GM21717 (cell line): ENCODE results near the gene PPP3CA.

ENCODE experiments used
- ATAC-seq: cut with Tn5 transposase; IDR thresholded peaks from one replicate; pipeline ENCODE4 v1.9.1; 2021; ENCODE audit warnings: mild to moderate bottlenecking, moderate library complexity; ENCODE audit not compliant: unreplicated experiment

The PPP3CA gene

DNA sequence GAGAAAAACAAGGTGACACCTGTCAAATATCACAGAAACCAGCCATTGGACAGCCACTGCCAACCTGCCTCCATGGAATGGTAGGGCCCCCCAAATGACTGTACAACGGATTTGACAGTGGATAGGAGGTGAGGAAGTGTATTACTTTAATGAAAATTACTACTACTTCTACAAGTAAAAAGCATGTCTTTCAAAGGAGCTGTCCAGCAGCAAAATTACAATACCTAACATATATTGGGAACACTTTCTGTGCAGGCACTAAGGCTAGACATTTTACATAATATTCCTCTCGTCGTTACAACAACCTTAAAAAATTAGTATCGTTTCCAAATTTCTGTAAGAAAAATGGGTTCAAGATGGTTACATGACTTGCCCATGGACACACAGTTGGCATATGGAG lies 14.9 kb downstream of the PPP3CA start:
- ATAC-seq: no peak

DNA sequence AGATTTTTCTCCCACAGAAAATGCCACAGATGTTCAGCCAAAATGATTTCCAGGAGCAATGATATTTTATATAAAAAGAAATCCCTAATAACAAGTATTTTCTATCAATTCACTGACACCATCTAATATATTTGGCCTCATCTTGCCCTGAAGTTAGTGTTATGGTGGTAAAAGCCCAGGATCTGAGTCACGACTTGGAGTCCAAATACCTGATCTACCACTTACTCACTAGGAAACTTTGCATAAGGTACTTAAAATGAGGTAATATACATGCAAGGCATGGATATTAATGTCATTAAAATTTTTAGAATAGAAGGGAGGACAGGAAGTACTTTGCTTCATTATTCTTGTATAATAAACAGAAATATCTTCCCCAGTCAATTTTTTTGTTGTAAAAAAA lies 16.3 kb downstream of the PPP3CA start:
- no peak for ATAC-seq

DNA sequence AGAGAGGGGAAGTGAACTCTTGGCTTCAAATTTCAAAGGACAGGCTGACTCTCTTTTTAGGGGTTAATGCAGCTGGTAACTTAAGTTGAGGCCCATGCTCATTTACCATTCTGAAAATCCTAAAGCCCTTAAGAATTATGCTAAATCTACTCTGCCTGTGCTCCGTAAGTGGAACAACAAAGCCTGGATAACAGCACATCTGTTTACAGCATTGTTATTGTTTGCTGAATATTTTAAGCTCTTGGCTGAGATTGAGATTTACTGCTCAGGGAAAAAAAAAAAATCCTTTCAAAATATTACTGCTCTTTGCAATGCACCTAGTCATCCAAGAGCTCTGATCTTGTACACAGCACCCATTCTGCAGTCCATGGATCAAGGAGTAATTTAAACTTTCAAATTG lies 17.7 kb downstream of the PPP3CA start:
- ATAC-seq: no peak

DNA sequence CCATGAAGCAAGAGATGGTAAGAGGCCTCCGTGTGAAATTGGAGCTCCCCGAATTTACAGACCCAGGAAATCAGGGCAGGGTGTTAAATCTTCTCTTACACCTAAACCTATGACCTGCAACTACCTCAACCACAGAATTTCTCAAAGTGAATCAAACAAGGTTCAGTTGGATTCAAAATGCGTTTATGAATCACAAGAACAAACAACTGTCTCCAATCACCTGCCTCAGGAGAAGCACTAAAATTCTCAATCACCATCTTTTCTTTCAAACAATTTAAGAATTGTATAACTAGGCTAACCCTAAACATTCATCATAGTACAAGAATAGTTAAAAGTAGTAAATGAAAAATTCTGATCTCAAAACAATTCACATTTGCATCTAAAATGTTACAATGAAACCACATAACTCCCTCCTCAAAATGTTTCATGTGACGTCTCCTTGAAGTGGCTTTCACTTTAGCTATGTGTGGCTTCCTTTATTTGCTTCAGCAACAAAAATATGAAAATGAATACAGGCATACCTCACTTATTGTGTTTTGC lies 19.2 kb downstream of the PPP3CA start:
- ATAC-seq: peak; percentile 90

DNA sequence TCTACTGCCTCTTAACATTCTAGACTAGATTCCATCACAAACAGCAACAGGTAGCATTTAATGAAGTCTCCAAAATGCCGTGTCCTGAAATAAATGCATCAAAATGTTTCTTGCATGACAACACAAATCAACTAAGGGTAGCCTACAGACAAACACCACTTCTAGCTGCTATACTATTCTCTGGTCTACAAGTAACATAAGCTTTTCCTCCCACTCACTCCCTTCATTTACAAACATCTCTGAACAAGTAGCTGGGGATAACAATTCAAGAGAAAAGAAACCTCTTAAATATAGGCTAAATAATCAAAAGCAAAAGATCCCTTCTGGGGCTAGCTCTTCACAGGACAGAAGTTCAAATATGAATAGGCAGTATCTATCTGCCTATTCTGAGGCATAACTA lies 20.8 kb downstream of the PPP3CA start:
- no peak for ATAC-seq

DNA sequence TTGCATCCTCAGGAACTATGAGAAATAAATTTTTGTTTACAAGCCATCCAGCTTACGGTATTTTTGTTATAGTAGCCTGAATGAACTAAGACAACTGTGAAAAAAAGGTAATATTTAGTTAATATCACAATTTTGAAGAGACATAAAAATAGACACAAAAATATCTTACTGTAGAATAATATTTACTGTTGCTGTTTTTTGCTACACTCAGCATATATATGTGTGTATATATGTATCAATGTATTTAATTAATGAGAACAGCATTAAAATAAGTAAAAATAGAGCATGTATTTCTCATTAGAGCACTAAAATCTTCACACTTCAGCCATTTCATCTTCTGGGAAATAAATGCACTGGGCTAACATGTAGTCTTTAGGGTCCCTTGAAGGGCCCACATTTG lies 24.6 kb downstream of the PPP3CA start:
- ATAC-seq: no peak

DNA sequence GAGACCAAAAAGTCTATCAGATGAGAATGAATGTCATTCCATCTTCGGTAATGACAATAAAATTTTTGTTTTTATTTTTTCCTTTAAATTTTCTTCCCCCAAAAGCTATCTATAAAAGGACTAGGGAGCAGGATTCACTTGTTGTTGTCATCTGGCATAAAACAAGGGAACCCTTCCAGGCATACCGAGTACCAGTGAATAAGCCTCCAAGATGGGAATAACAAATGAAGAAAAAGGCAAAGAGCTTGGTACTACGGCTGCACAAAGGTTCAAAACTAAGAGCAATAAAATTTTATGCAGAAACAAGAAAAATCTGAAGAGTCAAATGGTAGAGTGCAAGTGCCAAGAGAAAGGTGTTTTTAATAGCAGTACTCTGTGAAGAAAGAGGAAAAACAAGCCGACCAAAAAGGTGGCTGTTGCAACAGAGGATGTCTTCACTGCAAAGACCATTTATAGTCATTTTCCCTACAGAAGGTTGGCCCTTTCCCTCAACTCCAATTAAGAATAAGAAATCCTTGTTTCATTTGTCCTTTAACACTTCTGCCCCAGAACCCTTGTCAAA lies 25.8 kb downstream of the PPP3CA start:
- no peak for ATAC-seq

DNA sequence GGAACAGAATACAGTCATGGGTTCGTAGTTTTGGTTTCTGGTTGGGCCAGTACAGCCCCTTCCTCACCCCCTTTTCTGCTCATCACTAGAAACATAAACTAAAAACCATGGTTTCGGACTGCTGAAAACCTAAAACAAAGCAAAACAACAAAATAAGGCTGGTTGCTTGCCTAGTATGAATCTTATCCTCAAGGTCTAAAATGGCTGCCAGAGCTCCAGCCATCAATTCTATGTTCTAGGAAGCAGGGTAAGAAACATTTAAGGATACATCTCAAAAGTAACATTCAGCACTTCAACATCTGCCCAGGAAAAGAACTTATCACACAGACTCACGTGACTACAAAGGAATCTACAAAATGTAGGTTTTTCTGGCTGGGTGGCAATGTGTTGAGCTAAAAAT lies 31.5 kb downstream of the PPP3CA start:
- no peak for ATAC-seq

DNA sequence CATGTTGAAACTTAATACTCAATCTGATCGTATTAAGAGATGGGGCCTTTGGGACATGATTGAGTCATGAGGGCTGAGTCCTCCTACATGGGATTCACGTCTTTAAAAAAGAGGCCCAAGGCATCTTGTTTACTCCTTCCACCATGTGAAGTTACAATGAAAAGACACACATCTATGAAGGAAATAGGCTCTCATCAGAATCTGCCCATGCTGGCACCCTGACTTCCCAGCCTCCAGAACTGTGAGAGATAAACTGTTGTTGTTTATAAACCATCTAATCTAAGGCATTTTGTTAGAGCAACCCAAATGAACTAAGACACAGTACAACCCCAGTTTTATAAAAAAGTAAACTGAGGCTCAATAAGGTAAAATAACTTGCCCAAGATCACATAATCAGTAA lies 32.3 kb downstream of the PPP3CA start:
- ATAC-seq: no peak

DNA sequence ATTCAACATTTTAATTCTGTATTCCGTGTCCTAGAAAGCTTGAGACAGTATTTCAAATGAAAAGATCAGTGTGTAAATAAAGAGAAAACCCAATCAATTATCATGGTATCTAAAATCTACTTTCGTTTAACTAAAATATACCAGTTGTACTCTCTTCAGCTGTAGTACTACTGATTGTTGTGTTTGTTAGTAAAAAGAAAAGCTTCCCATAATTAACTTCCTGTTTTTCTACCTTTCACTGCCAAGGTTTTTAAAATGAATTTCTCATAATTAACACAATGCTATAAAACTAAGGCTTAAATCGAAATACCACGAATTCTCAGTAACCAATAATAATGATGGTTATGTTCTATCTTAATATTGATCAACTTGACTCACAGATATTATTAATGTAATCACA lies 37.4 kb downstream of the PPP3CA start:
- ATAC-seq: no peak

DNA sequence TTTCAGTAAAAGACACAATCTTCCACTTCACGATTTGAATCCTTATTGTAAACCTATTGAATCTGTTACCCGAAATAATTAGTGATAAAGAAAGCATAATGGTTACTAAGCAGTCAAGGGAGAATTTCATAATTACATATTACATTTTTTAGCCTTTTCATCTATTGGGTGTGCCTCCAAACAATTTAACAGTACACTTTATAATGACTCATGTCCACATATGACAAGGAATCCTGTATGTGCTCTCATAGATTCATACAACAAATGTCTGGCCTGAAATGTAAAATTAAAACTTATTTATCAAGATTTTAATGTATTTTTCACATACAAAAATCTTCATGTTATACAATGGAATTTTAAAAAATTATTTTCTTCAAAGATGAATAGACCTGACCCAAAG lies 39.4 kb downstream of the PPP3CA start:
- ATAC-seq: no peak

DNA sequence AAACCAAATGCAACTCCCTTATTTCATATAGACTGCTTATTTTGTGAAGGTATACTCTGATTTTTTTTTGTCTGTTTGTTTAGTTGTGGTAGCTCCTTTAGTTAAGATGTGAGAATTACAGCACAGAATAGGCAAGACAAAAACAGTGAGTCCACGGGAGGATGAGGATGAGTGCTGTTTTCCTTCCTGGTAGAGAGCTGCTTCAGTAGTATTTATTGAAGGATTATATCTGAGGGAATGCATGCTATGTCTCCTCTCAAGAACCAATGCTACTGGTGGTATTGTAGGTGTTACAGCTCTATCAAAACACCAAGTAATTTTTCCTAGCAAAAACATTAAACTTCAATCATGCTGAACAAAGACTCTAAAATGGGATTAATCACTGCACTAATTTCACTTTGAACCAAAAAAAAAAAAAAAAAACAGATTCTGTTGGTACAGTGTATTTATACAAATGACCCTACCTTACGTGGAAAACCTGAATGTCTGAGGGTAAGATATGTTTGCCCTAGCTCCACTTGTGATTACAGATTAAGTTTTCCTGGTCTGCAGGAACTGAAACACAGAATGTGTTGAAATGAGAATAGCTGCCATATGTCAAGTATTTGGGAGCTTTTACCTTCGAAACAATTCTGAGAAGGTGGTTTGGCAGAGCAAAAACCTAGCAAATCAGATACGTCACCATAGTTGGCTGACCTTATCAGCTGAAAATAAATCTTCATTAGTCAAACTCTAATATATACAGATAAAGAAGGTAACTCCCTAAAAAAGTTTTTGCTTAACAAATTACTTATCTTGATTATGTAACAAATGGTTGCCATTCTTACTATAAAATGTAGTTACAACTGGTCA lies 40.3 kb downstream of the PPP3CA start:
- no peak for ATAC-seq

DNA sequence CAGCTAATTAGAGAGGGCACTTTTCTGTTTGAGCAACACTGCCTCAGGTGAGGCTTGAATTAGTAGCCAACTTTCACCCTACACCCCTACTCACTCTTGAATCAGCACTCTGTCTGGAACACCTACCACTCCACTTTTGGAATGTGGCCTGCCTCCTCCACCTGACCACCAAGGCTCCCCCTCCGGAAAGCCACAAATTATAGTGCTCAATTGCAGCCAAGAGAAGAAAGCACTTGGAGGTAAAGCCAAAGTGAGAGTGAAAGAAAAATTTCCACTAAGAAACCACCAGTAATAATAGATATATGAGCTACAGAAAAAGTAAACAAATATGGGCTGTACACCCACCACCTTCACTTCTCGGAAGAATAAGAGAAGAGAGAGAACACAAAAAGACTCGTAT lies 41.1 kb downstream of the PPP3CA start:
- ATAC-seq: peak; percentile 86

DNA sequence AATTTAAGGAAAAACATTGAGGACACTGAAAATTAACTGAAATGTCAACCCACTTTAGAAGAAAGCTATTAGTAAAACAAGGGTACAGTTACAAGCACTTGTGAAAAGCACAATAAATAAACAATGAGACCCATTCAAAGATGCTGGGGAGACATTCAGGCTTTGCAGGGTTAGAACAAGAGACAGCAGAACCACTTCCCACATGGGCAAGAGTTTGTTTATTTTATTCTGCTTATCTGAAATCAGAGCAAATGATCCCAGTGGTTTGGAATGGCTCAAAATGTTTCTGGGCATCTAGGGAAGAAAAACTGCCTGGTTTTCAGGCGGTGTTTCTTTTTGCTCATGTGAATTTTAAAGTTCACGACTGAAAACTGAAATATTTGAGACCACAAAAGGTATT lies 42.4 kb downstream of the PPP3CA start:
- ATAC-seq: no peak

DNA sequence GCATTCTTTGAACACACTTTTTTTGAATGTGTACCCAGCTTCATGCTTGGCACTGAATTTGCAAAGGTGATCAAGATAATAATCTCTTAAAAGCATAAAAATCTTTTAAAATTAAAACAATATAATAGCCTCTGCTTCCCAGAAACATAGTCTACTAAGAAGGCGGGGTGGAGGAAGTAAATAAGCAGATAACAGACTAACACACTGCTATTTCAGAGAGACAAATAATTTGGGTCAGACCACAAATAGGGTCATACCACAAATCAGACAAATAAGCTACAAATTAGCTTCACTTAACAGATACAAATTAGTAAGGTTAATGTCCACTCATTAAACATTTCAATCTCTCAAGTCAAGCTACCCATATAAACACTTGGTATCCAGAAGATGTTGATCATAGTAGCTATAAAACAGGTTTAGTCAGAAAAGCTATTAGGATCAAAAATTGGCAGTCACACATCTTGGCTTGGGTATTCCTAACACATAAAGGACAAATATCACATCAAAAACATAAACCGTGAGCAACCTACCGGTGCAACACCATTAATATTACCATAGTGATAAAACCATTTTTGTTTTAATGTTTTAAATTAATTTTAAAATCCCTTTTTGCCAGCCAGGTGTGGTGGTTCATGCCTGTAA lies 47.3 kb downstream of the PPP3CA start:
- no peak for ATAC-seq

DNA sequence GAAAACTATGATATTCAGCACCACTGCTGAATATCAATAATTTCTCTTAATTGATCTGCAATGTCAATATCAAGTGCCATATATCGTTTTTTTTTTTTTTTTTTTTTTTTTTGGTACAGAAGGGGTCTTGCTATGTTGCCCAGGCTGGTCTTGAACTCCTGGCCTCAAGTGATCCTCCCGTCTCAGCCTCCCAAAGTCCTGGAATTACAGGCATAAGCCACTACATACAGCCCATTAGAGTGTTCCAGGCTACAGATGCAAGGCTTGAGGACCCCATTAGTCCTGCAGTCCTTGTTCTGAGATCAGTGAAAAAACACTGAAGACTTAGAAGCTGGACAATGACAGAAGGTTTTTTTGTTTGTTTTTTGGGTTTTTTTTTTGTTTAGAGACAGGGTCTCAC lies 48.3 kb downstream of the PPP3CA start:
- ATAC-seq: no peak

DNA sequence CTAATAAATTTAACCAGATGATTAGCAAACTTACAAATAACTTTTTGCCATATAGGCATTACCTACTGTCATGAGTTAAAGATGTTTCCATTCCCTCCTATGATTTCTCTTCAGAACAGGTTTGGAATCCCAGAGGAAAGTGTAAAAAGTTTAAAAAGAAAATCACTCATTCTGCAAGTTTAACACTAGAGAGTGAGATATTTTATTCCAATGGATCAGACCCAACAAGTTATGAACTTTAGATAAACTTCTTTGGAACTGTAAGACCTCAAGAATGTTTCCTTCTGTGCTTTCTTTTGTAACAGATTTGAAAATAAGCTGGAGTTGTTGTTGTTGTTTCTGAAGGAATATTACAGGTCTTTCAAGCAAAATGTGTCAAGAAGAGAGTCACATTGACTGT lies 51.6 kb downstream of the PPP3CA start:
- no peak for ATAC-seq

DNA sequence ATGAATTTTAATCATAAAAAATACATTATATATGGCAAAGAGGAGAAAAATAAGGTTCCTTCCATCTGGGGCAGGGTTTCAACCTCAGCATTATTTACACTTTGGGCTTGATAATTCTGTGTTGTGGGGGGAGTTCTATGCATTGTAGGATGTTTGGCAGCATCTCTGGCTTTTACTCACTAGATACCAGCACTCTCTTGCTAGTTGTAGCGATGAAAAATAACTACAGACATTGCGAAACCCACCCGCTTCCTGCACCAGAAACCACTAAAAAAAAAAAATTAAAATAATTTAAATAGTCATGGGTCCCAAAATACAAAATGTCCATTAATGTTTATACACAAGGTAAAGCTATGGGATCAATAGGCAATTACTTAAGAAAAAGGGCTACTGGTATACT lies 52.7 kb downstream of the PPP3CA start:
- no peak for ATAC-seq

DNA sequence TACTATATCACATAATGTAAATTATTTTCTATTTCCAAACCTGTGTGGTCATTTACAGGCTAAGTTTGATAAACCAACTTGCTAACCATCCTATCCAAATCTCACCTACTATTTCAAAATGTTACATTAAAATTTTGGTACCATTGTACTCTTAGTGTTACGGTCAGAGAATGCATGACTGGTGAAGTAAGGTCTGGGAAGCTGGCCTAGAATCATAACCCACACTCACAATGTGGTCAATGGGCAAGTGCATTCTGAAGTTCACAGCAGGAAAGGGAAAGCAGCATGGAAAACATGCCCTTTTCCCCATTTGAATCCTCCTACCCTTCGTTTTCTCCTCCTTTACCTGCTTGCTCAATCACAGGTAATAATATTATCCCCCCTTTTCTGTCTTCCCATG lies 54.4 kb downstream of the PPP3CA start:
- ATAC-seq: no peak

DNA sequence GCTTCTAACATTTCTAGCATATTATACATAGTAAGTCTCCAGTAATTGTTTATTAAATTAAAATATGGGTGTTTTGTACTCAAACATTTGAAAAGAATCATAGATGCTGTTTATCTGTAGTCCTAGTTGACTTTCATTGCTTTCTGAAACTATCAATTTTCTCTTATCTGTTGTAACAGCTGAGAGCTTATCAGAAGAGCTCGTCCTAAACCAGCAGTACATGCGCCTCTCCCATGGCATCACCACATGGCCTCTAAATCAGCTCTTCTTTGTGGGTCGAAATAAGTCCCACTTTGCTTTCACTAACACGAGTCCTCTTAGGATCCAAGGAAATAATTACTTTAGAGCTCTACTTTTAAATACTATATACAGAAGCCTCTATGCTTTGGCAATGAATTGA lies 55.1 kb downstream of the PPP3CA start:
- no peak for ATAC-seq

DNA sequence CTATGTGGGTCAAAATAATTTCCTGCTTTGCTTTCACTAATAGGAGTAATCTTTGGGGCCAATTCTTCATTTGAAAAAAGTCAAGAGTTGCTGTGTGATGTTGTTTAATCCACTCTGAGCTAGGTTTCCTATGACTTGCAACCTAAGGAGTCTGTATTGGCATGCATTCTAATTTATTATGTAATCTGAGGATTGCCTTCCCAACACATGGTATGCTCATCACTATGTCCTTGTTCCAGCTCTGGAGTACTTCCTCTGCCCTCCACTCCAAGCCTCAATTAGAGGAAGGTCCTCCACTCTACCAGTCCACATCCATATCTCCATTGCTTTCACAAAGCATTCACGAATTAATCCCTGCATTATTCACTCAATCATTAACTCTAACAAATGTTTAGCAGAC lies 56.1 kb downstream of the PPP3CA start:
- ATAC-seq: no peak

DNA sequence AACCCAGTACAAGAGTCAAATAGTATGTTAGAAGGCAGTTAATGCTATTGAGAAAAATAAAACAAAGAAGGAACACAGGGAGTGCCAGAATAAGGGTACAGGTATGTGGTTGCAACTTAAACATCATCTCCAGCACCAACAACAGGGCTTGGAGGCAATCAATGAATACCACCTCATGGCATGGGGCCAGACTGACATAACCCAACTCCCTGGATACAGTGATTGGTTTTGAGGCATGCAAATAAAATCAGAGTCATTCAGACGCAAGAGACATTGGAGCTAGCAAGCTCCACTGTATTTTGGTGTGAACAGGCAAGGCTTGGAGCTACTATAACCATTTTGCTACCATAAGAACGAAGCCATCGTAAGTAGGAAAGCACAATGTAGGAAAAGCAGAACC lies 56.7 kb downstream of the PPP3CA start:
- no peak for ATAC-seq
